ENCODE data around the gene LINC01488.

DNA sequence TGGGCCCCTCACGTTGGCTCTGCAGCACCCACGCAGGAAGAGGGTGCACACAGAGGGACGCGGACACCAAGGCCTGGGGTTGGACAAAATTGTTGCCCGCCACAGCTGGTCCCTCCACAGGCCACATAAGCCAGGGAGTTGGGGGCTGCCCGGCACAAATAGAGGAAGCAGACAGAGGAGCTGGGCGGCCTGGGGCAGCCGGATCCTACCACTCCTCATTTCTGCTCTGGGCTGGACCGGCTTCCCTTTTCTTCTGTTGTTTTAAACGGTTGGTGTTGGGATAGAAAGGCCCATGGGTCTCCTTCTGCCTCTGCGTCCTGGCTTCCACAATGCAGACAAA lies 36.4 kb upstream of the LINC01488 start:
- TF ChIP-seq POLR2A (IDR thresholded peaks at IDR 0.05; ENCODE audit: low read length), result no peak
- no peak for TF ChIP-seq GATA1 (IDR thresholded peaks at IDR 0.05; ENCODE audit: low read depth, low read length)

Data from erythroblast (primary cell).